Stimulated activated CD8-positive, alpha-beta memory T cell treated with anti-CD3 and anti-CD28 coated beads, Interleukin-15, amount 100 ng/mL, for 1 hour (primary cell): Measurements from ENCODE around the gene SH3BP5.
"Not testable (repeated sequence)": the region's sequence is repeated elsewhere in the genome, so short reads cannot be mapped to it uniquely, and the experiment has no call there.

Experiments
- DNase-seq: peaks from one replicate; pipeline ENCODE4 v3.0.0-alpha.2; 2020; ENCODE audit warnings: low read depth

SH3BP5 gene, protein sequence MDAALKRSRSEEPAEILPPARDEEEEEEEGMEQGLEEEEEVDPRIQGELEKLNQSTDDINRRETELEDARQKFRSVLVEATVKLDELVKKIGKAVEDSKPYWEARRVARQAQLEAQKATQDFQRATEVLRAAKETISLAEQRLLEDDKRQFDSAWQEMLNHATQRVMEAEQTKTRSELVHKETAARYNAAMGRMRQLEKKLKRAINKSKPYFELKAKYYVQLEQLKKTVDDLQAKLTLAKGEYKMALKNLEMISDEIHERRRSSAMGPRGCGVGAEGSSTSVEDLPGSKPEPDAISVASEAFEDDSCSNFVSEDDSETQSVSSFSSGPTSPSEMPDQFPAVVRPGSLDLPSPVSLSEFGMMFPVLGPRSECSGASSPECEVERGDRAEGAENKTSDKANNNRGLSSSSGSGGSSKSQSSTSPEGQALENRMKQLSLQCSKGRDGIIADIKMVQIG

DNA sequence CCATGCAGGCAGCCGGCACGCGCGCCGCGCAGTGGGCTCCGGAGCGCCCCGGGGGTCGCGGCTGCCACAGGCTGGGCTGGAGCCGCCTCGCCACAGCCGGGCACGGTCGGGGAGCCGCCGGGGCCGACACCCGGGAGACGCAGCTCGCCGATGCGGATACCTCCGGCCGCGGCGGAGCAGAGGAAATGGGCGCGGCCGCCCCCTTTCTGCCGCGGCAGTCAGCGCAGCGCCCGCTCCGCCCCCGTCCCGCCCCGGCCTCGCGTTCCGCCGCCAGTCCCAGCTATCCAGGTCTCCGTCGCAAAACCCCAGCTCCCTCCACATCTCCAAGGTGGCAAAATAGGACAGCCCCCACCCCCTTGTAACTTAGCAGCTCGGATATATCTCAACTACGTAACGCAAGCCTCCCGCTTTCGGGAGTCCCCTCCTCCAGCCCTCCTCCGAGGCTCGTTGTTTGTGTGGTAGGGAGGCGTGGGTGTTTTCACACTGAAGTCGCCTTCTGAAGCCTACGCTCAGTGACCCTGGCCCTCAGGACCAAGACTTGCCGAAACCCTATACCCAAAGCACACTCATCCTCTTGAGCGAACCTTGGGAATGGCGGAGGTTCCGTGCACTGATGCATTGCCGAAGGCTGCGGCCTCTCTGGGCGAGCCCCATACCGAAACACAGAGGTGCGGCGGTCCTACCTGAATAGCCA, at the start of gene SH3BP5:
TSS of gene SH3BP5 (minus strand) at position 182 of the 694 bp plus-strand sequence. CDS start at position 4, 178 bp downstream.
- DNase-seq, result peak; percentile 39

DNA sequence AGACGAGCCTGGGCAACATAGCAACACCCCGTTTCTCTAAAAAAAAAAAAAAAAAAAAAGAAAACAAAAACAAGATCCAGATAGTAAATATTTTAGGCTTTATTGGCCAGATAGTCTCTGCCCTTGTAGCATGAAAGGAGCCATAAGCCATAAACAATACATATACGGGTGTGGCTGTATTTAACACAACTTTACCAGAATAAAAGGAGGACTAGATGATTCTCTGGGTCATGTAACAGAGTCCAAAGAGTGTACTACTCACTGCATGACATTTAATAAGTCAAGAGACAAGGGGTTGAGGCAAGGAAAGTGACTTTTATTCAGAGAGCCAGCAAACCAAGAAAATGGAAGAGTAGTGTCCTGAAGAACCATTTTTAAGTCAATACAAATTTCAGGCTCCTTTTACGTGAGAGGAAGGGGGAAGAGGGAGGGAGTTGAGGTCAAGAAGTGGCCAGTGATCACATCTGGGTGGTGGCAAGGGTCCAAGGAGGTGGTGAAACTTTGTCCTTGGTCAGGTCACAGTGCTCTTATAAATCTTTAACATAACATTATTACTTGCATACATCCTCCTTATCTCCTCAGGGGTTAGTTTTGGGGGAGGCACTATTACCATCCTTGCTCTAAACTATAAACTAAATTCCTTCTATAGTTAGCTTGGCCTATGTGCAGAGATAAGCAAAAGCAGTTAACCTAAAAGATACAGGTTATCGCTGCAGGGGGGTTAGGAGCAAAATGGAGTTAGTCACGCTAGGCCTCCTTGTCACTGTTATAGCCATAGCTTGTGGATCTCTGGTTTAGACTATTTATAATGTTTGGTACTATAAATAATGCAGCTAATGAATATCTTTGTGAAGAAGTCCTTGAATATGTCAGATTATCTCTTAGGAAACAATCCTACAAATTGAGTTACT, 48.8 kb upstream of the SH3BP5 start:
- no peak for DNase-seq

DNA sequence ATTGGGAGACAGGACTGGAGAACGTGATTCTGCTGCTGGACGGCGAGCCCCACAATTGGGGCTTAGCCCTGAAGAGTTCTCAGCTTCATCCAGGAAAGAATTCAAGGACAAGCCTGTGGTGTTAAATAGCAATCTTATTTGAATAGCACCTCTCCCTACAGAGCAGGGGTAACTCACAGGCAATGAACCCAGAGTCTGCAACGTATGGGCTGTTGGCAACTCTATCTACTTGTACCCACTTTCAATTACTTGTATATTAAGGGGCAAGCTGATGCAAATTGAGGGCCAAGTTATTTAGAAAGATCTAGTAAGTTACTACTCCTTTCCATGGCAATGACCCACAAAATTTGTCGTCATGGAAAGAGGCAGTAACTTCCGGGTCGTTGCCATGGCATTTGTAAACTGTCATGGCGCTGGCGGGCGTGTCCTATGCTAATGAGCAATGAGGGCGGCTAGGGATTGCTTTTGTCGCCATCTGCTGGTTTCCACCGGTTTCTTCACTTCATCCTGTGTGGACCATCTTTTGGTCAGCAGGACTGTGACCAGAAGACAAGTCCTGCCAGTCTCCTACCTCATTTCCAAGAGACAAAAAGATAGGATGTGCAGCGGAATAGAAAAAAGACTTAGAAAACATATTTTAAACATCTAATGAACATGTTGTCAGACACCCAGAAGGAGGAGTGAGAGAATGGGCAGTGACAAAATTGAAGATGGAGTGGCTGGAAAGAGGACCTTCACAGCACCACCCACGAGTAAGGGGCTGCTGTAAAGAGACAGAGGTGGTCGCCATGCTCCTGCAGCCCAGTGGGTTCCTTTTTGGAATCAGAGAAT, 45.8 kb upstream of the SH3BP5 start:
- DNase-seq, result peak; percentile 92

DNA sequence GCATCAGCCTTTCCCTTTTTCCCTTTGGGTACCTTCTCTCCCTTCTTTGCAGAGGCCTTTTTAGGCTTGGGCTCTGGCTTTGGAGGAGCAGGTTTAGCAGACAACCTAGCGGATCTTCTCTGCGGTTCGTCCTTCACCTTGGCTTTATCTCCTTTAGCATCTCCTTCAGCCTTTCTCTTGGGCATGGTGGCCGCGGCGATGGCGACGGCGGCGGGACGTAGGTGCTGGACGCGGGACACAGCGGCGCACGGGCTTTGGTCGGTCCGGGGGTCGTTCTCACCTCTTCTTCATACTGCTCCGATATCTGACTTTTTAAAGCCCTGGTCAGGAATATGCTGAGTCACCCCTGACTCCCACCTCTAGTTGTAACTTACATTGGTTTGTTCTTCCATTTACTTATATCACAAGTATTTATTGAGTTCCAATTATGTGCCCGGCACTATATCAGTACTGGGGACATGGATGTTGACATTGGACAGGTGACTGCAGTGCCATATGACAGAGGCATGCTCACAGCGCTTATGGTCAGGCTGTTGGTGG, 43.1 kb upstream of the SH3BP5 start:
- no peak for DNase-seq

DNA sequence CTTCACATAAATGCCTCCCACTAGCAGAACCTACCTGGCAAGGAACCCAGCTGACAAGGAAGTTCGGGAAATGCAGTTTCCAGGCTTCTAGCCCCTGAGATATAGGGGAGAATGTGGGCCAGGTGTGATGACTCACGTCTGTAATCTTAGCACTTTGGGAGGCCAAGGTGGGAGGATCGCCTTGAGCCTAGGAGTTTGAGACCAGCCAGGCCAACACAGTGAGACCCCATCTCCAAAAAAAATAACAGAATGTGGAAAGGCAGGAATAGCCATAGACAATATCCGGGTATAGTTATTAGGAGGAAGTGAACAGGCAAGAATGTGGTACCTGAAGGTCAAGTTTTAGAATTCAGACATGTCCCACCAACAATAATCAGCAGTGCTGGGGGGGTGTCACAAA, 40.5 kb upstream of the SH3BP5 start:
- no peak for DNase-seq

DNA sequence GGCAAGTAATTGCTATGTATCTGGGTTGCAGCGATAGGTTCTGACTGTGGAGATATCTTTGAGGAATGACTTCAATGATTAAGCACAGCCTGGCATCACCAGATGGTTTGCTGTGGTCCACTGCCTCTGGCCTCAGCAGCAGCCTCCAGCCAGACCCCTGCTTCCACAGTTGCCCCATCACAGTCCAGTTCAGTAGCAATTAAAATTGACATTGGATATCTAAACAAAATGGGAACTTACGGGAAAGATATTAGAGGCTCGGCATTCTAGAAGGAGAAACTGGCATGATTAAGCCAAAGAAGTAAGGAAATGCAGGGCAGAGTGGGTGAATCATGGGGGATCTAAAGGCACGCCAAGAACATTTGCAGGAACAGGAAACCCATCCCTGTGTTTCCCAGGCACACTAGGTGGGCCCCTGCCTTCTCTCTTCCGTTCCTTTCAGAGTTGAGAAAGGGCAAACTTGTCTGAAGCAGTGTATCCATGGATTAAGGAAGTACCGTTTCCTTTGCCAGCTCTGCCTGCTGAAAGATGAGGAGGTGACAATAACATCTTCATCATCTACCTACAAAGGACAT, 36.3 kb upstream of the SH3BP5 start:
- no peak for DNase-seq

DNA sequence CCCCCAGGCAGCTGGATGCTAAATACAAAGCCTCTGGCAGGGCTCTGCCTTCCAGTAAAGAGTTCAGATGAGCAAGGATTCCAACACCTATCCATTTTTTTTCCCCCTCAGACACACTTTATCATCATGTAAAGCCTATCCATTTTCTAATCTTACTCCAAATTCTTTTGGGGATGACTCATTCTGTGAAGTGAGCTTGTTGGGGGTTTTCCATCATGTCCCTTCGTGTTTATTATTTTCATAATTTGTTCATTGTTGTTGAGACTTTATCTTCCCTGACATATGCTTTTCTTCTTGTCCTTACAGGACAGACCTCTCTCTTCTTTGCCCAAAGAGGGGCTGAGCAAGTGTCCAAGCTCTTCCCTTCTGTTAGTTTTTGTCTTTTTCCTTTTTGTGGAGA, 34.7 kb upstream of the SH3BP5 start:
- DNase-seq, result no peak

DNA sequence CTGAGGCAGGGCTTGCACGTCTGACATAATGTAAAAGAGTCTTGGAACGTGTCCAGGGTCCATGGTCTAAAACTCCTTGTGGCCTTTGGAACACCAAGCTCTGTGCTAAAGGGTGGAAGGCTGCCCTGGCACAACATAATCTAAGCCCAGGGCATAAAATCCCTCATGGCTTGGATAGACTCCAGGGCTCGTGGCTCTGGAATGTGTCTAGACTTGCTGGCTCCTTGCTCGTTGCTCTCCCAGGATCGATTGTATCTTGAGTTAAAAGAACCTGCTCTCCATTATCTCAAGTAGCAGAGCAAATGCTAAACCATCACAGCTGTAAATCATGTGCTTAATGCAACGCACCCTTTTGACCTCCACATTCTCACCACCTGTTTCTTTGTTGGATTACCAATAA, 31.7 kb upstream of the SH3BP5 start:
- not testable (repeated sequence) for DNase-seq

DNA sequence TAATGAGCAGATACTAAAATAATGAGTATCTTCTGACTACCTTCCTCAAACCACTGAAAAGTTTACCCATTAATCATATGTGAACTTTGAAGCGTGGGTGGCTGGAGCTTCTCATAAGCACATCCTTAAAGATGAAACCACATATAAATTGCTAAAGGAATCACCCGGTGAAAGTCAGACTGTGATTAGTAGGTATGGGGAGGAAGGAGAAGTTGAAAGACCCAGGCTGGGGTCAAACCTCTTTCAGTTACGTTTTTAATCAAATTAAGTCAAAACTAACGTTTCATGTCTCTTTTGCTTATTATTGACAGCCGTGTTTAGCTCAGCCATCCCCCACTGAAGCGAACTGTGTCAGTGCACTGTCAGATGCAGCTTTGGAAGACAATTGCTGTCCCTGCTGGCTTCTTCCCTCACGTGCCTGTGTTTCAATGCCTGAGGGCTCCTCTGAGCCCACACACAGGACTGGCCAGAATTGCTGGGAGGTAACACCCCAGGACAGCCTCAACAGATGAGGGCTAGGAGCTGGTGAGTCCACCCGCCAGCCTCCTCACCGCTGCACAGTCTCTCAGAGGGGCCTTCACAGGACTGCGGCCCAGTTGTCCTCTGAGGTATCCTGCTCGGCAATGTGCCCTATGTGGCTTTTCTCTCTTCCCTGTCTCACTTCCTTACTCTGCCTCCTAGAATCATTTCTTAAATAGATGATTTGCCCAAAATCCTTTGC, 29.3 kb upstream of the SH3BP5 start:
- DNase-seq, result no peak

DNA sequence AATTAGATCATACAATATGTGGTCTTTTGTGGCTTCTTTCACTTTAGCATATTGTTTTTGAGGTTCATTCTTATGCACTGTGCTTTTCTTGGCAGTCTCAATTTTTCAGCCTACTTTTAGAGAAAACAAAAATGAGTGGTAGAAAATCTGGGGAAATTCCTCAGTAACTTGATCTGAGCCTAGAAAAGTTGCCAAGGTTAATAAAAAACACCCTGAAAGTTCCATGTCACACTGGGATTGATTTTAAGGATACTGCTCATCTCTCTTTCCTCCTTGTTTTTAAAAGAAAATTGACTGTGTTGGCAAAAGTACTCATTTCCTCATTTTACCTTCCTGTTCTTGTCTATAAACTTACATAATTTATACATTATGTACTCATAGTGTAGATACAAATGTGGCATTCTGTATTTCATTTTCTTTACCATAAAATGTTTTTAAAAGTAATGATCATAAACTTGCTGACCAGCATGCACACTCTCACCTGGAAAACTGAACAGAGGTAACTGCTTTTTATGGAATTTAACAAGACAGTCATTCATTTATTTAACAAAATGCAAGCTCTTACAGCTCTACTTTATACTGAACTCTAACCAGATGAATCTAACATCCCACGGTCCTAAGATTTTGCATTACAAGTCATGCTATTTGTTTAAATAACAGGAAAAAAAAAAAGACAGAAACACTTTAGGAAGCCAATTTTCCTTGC, 28.6 kb upstream of the SH3BP5 start:
- DNase-seq, result no peak

DNA sequence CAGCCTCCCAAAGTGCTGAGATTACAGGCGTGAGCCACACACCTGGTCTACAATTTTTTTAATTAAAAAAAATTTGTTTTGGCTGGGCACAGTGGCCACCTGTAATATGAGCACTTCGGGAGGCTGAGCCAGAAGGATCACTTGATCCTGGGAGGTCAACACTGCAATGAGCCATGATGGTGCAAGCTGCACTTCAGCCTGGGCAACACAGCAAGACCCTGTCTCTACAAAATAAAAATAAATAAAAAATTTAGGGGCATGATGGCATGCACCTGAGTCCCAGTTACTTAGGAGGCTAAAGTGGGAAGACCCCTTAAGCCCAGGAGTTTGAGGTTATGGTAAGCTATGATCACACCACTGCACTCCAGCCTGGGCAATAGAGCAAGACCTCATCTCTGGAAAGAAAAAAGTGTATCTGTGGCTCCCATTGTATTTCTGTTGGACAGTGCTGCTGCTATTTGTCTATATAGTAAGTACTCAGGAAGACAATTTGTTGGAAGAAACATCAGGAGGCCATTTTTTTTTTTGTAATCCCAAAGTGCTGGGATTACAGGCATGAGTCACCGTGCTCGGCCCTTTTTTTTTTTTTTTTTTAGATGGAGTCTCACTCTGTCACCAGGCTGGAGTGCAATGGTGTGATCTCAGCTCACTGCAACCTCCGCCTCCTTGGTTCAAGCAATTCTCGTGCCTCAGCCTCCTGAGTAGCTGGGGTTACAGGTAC, 27.5 kb upstream of the SH3BP5 start:
- DNase-seq, result no peak

DNA sequence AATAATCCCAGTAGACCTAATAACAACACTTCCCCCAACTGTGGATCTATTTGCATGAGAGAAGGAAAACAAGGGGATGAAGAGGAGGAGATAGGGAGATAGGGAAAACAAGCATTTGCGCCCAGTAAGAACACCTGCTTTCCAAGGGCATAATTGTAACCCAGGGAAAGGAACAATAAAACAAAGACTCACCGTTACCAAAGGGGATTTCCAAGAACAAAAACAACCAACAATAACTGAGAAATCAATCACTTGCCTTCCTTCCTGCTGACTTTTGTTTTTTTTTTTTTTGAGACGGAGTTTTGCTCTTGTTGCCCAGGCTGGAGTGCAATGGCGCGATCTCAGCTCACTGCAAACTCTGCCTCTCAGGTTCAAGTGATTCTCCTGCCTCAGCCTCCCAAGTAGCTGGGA, 24.3 kb upstream of the SH3BP5 start:
- DNase-seq, result not testable (repeated sequence)

DNA sequence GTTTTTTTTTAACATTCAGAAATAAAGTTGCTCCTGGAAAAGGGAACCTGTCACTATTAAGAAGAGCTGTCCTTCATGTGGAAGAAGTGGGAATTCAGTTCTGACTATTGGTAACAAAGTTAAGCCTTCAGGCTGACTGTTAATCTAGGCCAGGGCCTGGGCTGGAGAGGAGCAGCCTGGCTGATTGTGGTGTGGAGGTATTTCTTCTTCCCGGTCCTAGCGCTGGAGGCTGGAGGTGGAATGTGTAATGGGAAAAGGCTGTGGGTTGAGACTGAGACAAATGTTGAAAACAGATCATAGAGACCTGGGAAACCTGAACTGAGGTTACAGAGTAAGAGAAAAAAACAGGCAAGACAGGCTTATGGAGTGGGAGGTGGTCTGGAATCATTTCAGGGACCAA, 23.8 kb upstream of the SH3BP5 start:
- DNase-seq, result no peak

DNA sequence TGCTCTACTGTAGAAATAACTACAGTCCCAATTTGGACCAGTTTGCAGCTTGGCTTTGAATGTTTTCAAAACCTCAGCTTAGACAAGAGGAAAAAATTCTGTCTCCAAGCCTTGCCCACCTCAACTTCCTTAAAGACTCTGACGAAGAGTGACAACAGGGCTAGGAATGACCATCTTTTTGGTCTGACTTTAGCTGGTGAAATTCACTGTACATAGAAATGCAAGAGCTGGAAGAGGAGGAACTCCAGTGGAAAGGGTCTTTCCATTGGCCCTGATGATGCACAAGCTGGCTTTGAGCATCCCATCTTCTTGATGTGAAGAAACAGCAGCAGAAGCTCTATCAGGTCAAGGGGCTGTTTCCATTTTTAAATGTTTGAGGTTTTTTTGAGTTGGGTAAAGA, 22.7 kb upstream of the SH3BP5 start:
- no peak for DNase-seq

DNA sequence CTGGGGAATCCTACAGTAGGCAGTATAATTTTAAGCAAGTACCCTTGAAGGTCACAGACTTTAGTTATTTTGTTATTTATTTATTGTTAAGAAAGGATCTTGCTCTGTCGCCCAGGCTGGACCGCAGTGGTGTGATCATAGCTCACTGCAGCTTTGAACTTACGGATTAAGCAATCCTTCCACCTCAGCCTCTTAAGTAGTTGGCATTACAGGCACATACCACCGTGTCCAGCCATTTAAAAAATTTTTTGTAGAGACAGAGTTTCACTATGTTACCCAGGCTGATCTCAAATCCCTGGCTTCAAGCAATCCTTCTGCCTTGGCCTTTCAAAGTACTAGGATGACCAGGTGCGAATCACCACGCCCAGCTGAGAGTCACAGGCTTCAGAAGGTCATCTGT, 22.1 kb upstream of the SH3BP5 start:
- DNase-seq, result no peak

DNA sequence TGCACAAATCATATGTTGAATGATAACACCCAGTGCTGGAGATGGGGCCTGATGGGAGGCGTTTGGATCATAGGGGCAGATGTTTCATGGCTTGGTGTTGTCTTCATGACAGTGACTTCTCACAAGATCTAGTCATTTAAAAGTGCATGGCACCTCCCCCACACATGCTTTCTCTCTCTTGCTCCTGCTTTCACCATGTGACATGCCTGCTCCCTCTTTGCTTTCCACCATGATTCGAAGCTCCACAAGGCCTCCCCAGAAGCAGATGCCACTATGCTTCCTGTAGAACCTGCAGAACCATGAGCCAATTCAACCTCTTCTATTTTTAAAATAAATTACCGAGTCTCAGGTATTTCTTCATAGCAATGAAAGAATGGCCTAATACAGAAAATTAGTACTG, 17.8 kb upstream of the SH3BP5 start:
- no peak for DNase-seq

DNA sequence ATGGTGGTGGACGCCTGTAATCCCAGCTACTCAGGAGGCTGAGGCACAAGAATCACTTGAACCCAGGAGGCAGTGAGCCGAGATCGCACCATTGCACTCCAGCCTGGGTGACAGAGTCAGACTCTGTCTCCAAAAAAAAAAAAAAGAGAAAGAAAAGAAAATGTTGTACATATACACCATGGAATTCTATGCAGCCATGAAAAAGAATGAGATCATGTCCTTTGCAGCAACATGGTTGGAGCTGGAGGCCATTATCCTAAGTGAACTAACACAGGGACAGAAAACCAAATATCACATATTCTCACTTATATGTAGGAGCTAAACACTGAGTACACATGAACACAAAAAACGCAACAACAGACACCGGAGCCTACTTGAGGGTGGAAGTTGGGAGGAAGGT, 17.1 kb upstream of the SH3BP5 start:
- DNase-seq, result not testable (repeated sequence)

DNA sequence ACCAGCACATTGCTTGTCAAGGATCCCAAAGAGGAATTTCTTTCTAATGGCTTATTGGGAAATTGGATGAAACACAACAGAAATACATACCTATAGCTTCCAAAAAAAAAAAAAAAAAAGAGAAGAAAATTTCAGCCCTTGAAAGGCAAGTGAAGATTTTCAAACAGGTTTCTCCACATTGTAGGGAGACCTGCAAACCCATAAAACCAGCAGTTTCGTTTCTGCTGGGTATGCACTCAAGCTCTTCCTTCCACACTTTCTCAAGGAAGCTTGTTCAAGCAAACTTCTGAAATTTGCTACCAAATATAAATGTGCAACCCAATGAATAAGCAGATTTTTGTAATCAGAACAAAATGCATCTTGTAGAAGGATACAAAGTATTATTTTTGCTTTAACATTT, 15.9 kb upstream of the SH3BP5 start:
- no peak for DNase-seq

DNA sequence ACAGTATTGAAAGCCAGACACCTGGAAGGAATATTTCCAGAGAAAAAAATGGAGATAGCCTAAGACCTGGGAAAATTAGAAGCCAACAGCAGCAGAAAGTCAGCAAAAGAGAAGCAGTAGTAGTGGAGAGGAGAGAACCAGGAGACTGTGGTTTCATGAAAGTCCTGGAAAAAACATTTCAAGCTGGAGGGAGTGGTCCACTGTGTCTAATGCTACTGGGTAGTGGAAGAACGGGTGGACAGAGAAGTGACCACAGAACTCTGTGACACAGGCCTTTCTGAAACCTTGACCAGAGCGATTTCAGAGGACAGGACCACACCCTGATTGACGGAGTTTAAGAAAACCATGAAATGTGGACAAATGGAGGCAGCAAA, 15.3 kb upstream of the SH3BP5 start:
- no peak for DNase-seq
